Trophoblast cell (in vitro differentiated cells and primary cell): ENCODE measurements around the gene CR1.

Experiments
- DNase-seq, 2 donors: peaks; one replicate each; pipeline ENCODE4 v3.0.0-alpha.2; 2016
- H2AFZ ChIP-seq: 2 replicates; pipeline ENCODE4 v1.6.1; 2013; ENCODE audit warnings: low read length, moderate library complexity, mild to moderate bottlenecking; ENCODE audit not compliant: insufficient read depth, poor library complexity
- H2AK5ac ChIP-seq: 2 replicates; pipeline ENCODE4 v1.6.1; 2013; ENCODE audit warnings: mild to moderate bottlenecking, low read length
- H2BK120ac ChIP-seq: 2 replicates; pipeline ENCODE4 v1.6.1; 2013; ENCODE audit warnings: low read length, mild to moderate bottlenecking, moderate library complexity; ENCODE audit not compliant: insufficient read depth, poor library complexity
- H2BK12ac ChIP-seq: 2 replicates; pipeline ENCODE4 v1.6.1; 2013; ENCODE audit warnings: mild to moderate bottlenecking, low read length, moderate library complexity
- H2BK5ac ChIP-seq: 2 replicates; pipeline ENCODE4 v1.6.1; 2013; ENCODE audit warnings: low read length, low read depth, moderate library complexity, mild to moderate bottlenecking; ENCODE audit not compliant: poor library complexity
- H3K14ac ChIP-seq: 2 replicates; pipeline ENCODE4 v1.6.1; 2013; ENCODE audit warnings: mild to moderate bottlenecking, low read length
- H3K18ac ChIP-seq: 2 replicates; pipeline ENCODE4 v1.6.1; 2013; ENCODE audit warnings: mild to moderate bottlenecking, low read length
- H3K23ac ChIP-seq: 2 replicates; pipeline ENCODE4 v1.6.1; 2013; ENCODE audit warnings: low read length
- H3K27ac ChIP-seq: 2 replicates; pipeline ENCODE4 v1.5.1; 2013; ENCODE audit warnings: low read depth, mild to moderate bottlenecking, inconsistent platforms, low read length, moderate library complexity
- H3K27me3 ChIP-seq: 2 replicates; pipeline ENCODE4 v1.6.1; 2013; ENCODE audit warnings: inconsistent platforms, mild to moderate bottlenecking, low read length, moderate library complexity; ENCODE audit not compliant: insufficient read depth
- H3K36me3 ChIP-seq, 2 experiments: 1 replicate in 1 of 2; 2 replicates in 1 of 2; pipeline ENCODE4 v1.6.1; 2013; ENCODE audit warnings: low read length in 2 of 2, mild to moderate bottlenecking in 2 of 2, moderate library complexity in 1 of 2; ENCODE audit not compliant: insufficient read depth in 2 of 2, control insufficient read depth in 1 of 2
- H3K4ac ChIP-seq: 2 replicates; pipeline ENCODE4 v1.6.1; 2013; ENCODE audit warnings: low read depth, mild to moderate bottlenecking, low read length, moderate library complexity
- H3K4me1 ChIP-seq, 2 experiments: 1 replicate in 1 of 2; 2 replicates in 1 of 2; pipeline ENCODE4 v1.6.1; 2013; ENCODE audit warnings: low read length in 2 of 2, mild to moderate bottlenecking in 2 of 2, moderate library complexity in 1 of 2; ENCODE audit not compliant: insufficient read depth in 2 of 2, control insufficient read depth in 1 of 2
- H3K4me2 ChIP-seq: 2 replicates; pipeline ENCODE4 v1.6.1; 2013; ENCODE audit warnings: inconsistent platforms, mild to moderate bottlenecking, low read length, moderate library complexity
- H3K4me3 ChIP-seq: 2 replicates; pipeline ENCODE4 v1.5.1; 2013; ENCODE audit warnings: mild to moderate bottlenecking, low read depth, low read length, inconsistent platforms
- H3K79me1 ChIP-seq: one replicate; pipeline ENCODE4 v1.6.1; 2013; ENCODE audit warnings: low read length
- H3K79me2 ChIP-seq: 2 replicates; pipeline ENCODE4 v1.6.1; 2013; ENCODE audit warnings: low read length, mild to moderate bottlenecking; ENCODE audit not compliant: control insufficient read depth, insufficient read depth, poor library complexity
- H3K9ac ChIP-seq: 2 replicates; pipeline ENCODE4 v1.6.1; 2013; ENCODE audit warnings: mild to moderate bottlenecking, low read length
- H3K9me3 ChIP-seq: 2 replicates; pipeline ENCODE4 v1.6.1; 2013; ENCODE audit warnings: low read depth, mild to moderate bottlenecking, control low read depth, inconsistent platforms, low read length; ENCODE audit not compliant: insufficient read depth
- H4K12ac ChIP-seq: 2 replicates; pipeline ENCODE4 v1.6.1; 2013; ENCODE audit warnings: low read depth, mild to moderate bottlenecking, low read length, moderate library complexity
- H4K8ac ChIP-seq: 2 replicates; pipeline ENCODE4 v1.6.1; 2013; ENCODE audit warnings: low read depth, mild to moderate bottlenecking, low read length, moderate library complexity
- H4K91ac ChIP-seq: one replicate; pipeline ENCODE4 v1.6.1; 2013; ENCODE audit warnings: low read depth, mild to moderate bottlenecking, low read length, moderate library complexity
- WGBS: extraction: QIAGEN DNeasy Blood & Tissue Kit; methylation state at CpG from one replicate; pipeline ENCODE4 v1.1.7; 2013; ENCODE audit warnings: missing lambda C conversion rate; ENCODE audit not compliant: insufficient read length, insufficient coverage; ENCODE audit errors: extremely low coverage; 5-methylcytosine and 5-hydroxymethylcytosine counted together

The CR1 gene

GRCh38 chr1:207603777-207604176, 107.8 kb downstream of the CR1 start:
- no peak overlapping the region for H2AK5ac ChIP-seq
- no peak overlapping the region for H4K8ac ChIP-seq
- no peak overlapping the region for H4K91ac ChIP-seq
- no peaks in the 10 kb centered on the region for H3K27me3 ChIP-seq
- H3K9me3 ChIP-seq: no peaks in the 10 kb centered on the region
- H3K9ac ChIP-seq: no peak overlapping the region
- H3K4ac ChIP-seq: no peak overlapping the region
- no peak overlapping the region for H3K4me3 ChIP-seq
- H3K79me1 ChIP-seq: no peaks in the 10 kb centered on the region
- H3K18ac ChIP-seq: no peak overlapping the region
- no peak overlapping the region for H3K4me2 ChIP-seq
- H4K12ac ChIP-seq: no peak overlapping the region
- no peak overlapping the region for H2AFZ ChIP-seq
- no peak overlapping the region for H3K23ac ChIP-seq
- H2BK5ac ChIP-seq: no peak overlapping the region
- DNase-seq: no peak
- no peaks in the 10 kb centered on the region for H3K79me2 ChIP-seq
- WGBS: no CpG with 5 or more reads among the region's 6 CpGs
- no peaks in the 10 kb centered on the region for H3K36me3 ChIP-seq
- no peak overlapping the region for H2BK120ac ChIP-seq
- no peak overlapping the region for H2BK12ac ChIP-seq
- H3K14ac ChIP-seq: no peak overlapping the region
- H3K4me1 ChIP-seq: no peaks in the 10 kb centered on the region
- no peak overlapping the region for H3K27ac ChIP-seq

GRCh38 chr1:207605444-207606361, 109.7 kb downstream of the CR1 start:
- no CpG with 5 or more reads among the region's 7 CpGs for WGBS
- H3K14ac ChIP-seq: no peak overlapping the region

GRCh38 chr1:207606362-207606755, 110.4 kb downstream of the CR1 start:
- H3K79me1 ChIP-seq: no peaks in the 10 kb centered on the region

More at GRCh38 chr1:207605444-207606361, 109.7 kb downstream of the CR1 start:
- Histone ChIP-seq H3K4ac (no peak overlapping the region), H2AK5ac (no peak overlapping the region), H2AFZ (no peak overlapping the region), H3K18ac (no peak overlapping the region), H3K4me1 (no peaks in the 10 kb centered on the region), H2BK12ac (no peak overlapping the region), H3K36me3 (no peaks in the 10 kb centered on the region), H3K4me2 (no peak overlapping the region), H3K27me3 (no peaks in the 10 kb centered on the region), H3K27ac (no peak overlapping the region), H4K91ac (no peak overlapping the region), H3K9me3 (no peaks in the 10 kb centered on the region), H3K4me3 (no peak overlapping the region), H3K79me1 (no peaks in the 10 kb centered on the region), H2BK120ac (no peak overlapping the region), H2BK5ac (no peak overlapping the region), H4K12ac (no peak overlapping the region), H3K23ac (no peak overlapping the region), H3K79me2 (no peaks in the 10 kb centered on the region), H3K9ac (no peak overlapping the region), H4K8ac (no peak overlapping the region)
- no peak for DNase-seq

GRCh38 chr1:207612762-207613161, 116.8 kb downstream of the CR1 start:
- no peak overlapping the region for H2BK12ac ChIP-seq
- H3K4me3 ChIP-seq: no peak overlapping the region
- no peak overlapping the region for H3K9ac ChIP-seq
- no peak for DNase-seq
- no peaks in the 10 kb centered on the region for H3K36me3 ChIP-seq
- no peak overlapping the region for H3K14ac ChIP-seq
- H3K18ac ChIP-seq: no peak overlapping the region
- no peak overlapping the region for H3K4me2 ChIP-seq
- no peak overlapping the region for H3K27ac ChIP-seq
- peaks cover 5% of the 10 kb centered on the region for H3K9me3 ChIP-seq
- no peak overlapping the region for H2BK120ac ChIP-seq
- H2AFZ ChIP-seq: no peak overlapping the region
- H3K4ac ChIP-seq: no peak overlapping the region
- no peaks in the 10 kb centered on the region for H3K4me1 ChIP-seq
- no peak overlapping the region for H4K8ac ChIP-seq
- H2AK5ac ChIP-seq: no peak overlapping the region
- no peaks in the 10 kb centered on the region for H3K79me2 ChIP-seq
- H2BK5ac ChIP-seq: no peak overlapping the region
- no peaks in the 10 kb centered on the region for H3K79me1 ChIP-seq
- no peak overlapping the region for H4K12ac ChIP-seq
- H4K91ac ChIP-seq: no peak overlapping the region
- no peak overlapping the region for H3K23ac ChIP-seq
- WGBS: no CpG with 5 or more reads among the region's 11 CpGs
- H3K27me3 ChIP-seq: no peaks in the 10 kb centered on the region

More at GRCh38 chr1:207606362-207606755, 110.4 kb downstream of the CR1 start:
- H3K4me3 ChIP-seq: no peak overlapping the region
- H3K18ac ChIP-seq: no peak overlapping the region
- H3K4ac ChIP-seq: no peak overlapping the region
- H3K9ac ChIP-seq: no peak overlapping the region
- no peak overlapping the region for H4K12ac ChIP-seq
- H3K4me2 ChIP-seq: no peak overlapping the region
- H2AK5ac ChIP-seq: no peak overlapping the region
- no peak for DNase-seq
- H2BK120ac ChIP-seq: no peak overlapping the region
- no peaks in the 10 kb centered on the region for H3K4me1 ChIP-seq
- no peak overlapping the region for H4K91ac ChIP-seq
- no peaks in the 10 kb centered on the region for H3K9me3 ChIP-seq
- H3K27ac ChIP-seq: no peak overlapping the region
- H2AFZ ChIP-seq: no peak overlapping the region
- H4K8ac ChIP-seq: no peak overlapping the region
- no peak overlapping the region for H2BK5ac ChIP-seq
- H2BK12ac ChIP-seq: no peak overlapping the region
- H3K14ac ChIP-seq: no peak overlapping the region
- no peak overlapping the region for H3K23ac ChIP-seq
- no peaks in the 10 kb centered on the region for H3K36me3 ChIP-seq
- no peaks in the 10 kb centered on the region for H3K79me2 ChIP-seq
- no peaks in the 10 kb centered on the region for H3K27me3 ChIP-seq
- no CpG with 5 or more reads among the region's 2 CpGs for WGBS
